C4-2B (cell line): ENCODE results near the gene CDCA5.

Experiments
- ZFX ChIP-seq: fragments of 450-650 bp; IDR thresholded peaks from 2 replicates; pipeline ENCODE4 v1.6.1; 2017
- TF ChIP-seq, protein P1 (sequence below): fragments of 450-650 bp; conservative IDR thresholded peaks from 2 replicates; pipeline ENCODE4 v1.5.1; 2017; ENCODE audit warnings: mild to moderate bottlenecking

DNA sequence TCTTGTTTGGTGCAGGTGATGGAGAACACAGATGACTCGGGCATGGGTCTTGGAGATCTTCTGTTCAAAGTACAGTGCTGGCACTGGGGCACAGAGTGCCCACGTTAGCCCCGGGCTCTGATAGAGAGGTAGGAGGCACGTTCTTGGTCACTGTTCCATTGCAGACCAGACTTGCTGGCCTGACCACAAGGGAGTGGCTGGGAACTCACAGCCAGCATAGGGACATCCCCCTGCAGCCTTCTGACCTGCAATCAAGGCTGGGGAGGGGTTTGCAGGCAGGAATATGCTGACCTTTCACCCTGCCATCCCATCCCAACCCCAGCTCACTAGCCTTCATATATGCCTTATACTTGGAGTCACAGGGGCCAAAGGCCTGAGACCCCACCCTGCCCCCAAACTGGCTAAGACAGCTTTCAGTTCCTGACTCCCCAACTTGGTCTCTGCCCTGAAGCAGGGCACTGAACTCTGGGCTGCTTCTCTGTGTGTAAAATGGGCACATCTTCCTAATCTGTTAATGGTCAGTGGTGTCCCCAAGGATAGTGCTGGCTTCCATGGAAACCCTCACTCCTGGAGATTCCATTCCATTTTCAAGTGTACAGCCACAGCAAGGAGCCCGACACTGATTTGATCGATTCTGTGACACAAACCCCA is 42.9 kb upstream of the CDCA5 start:
- TF ChIP-seq, protein P1, sequence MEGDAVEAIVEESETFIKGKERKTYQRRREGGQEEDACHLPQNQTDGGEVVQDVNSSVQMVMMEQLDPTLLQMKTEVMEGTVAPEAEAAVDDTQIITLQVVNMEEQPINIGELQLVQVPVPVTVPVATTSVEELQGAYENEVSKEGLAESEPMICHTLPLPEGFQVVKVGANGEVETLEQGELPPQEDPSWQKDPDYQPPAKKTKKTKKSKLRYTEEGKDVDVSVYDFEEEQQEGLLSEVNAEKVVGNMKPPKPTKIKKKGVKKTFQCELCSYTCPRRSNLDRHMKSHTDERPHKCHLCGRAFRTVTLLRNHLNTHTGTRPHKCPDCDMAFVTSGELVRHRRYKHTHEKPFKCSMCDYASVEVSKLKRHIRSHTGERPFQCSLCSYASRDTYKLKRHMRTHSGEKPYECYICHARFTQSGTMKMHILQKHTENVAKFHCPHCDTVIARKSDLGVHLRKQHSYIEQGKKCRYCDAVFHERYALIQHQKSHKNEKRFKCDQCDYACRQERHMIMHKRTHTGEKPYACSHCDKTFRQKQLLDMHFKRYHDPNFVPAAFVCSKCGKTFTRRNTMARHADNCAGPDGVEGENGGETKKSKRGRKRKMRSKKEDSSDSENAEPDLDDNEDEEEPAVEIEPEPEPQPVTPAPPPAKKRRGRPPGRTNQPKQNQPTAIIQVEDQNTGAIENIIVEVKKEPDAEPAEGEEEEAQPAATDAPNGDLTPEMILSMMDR, result no peak
- TF ChIP-seq ZFX, result no peak
